ENCODE results near the gene LUC7L. TPM values are rescaled to one million over a fixed set of nuclear protein-coding genes. Genes with fewer than 3 reads are reported as not detected.
"Not testable (repeated sequence)": the region's sequence is repeated elsewhere in the genome, so short reads cannot be mapped to it uniquely, and the experiment has no call there.

Gene LUC7L
- total RNA-seq, 1 donor from 2014 or later: 44.9 TPM

DNA sequence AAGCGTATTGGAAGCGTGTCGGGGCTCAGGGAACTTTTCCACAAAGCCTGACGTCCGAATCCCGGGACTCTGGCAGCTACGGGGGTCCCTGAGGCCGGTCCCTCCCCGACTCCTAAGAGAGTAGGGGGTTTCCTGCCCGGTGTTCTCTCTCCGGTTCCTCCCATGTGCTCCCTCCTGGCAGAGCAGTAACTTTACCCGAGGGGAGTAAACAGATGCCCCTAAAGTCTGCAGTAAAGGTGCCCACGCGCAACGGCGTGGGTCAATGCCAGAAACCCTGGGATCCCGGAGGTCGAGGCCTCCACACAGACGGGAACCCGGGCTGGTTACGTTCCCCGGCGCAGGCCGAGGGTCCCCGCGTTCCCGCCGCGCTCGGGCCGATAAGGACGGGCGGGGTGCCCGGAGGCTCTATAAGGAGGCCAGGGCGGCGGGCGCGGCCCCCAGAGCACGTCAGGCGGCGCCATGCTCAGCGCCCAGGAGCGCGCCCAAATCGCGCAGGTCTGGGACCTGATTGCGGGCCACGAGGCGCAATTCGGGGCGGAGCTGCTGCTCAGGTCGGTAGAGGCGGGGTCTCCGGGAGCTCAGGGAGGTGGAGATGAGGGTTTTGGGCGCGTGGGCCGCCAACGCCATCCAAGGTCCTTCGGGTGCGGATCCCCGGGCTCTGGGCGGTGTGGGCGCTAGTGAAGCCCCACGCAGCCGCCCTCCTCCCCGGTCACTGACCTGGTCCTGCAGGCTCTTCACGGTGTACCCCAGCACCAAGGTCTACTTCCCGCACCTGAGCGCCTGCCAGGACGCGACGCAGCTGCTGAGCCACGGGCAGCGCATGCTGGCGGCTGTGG, 63.5 kb downstream of the LUC7L start, which contains the start of gene HBM:
TSS of gene HBM (plus strand) at position 440 of the 836 bp plus-strand sequence. CDS start at position 460, 20 bp downstream.
- DNase-seq (ENCODE audit: low read depth): no peak

DNA sequence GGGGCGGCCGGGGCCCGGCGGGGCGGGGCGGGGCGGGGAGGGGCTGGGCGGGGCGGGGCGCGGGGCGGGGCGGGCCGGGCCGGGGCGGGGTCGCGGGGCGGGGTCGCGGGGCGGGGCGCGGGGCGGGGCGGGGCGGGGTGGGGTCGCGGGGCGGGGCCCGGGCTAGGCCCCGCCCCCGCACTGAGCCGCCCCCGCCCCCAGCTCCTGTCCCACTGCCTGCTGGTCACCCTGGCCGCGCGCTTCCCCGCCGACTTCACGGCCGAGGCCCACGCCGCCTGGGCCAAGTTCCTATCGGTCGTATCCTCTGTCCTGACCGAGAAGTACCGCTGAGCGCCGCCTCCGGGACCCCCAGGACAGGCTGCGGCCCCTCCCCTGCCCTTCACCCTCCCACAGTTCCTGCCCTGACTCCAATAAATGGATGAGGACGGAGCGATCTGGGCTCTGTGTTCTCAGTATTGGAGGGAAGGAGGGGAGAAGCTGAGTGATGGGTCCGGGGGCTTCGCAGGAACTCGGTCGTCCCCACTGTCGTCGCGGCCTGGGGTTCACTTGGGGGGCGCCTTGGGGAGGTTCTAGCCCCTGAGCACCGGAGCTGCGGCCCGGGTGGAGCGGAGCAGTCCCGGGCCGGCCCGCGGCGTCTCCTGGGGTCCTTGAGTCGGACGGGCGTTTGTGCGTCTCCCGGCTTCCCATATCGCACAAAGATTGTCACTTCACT, 64.3 kb downstream of the LUC7L start:
- DNase-seq (ENCODE audit: low read depth): no peak

DNA sequence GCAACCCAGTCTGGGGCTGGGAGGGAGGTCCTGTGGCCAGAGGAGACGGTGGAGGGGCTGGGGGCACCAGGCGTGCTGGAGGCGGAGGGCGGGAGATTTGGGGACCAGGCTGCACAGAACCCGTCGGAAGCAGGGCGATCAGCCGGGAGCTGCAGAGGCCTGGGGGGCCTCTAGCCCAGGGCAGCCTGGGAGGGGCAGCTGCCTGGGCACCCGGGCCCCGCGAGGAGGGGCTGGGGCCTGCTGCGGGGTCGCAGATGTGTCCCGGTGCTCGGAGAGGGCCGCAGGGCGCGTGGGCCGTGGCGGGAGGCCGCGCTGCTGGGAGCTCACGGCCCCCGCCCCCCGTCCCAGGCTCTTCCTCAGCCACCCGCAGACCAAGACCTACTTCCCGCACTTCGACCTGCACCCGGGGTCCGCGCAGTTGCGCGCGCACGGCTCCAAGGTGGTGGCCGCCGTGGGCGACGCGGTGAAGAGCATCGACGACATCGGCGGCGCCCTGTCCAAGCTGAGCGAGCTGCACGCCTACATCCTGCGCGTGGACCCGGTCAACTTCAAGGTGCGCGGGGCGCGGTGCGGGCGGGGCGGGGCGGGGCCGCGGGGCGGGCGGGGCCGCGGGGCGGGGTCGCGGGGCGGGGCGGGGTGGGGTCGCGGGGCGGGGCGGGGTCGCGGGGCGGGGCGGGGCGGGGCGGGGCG, 65.0 kb downstream of the LUC7L start:
- not testable (repeated sequence) for DNase-seq (ENCODE audit: low read depth)

GRCh38 chr16:163696-164095, 65.6 kb downstream of the LUC7L start:
- not testable (repeated sequence) for DNase-seq (ENCODE audit: low read depth)

GRCh38 chr16:163139-163538, 66.1 kb downstream of the LUC7L start:
- DNase-seq (ENCODE audit: low read depth): not testable (repeated sequence)

GRCh38 chr16:162271-162991, 66.8 kb downstream of the LUC7L start:
- DNase-seq (ENCODE audit: low read depth): no peak

- DNase-seq (ENCODE audit: low read depth): no peak
These were observed 68.5 kb downstream of the LUC7L start for GRCh38 chr16:160691-161190.

GRCh38 chr16:160242-160641, 69.0 kb downstream of the LUC7L start:
- DNase-seq (ENCODE audit: low read depth): not testable (repeated sequence)

DNA sequence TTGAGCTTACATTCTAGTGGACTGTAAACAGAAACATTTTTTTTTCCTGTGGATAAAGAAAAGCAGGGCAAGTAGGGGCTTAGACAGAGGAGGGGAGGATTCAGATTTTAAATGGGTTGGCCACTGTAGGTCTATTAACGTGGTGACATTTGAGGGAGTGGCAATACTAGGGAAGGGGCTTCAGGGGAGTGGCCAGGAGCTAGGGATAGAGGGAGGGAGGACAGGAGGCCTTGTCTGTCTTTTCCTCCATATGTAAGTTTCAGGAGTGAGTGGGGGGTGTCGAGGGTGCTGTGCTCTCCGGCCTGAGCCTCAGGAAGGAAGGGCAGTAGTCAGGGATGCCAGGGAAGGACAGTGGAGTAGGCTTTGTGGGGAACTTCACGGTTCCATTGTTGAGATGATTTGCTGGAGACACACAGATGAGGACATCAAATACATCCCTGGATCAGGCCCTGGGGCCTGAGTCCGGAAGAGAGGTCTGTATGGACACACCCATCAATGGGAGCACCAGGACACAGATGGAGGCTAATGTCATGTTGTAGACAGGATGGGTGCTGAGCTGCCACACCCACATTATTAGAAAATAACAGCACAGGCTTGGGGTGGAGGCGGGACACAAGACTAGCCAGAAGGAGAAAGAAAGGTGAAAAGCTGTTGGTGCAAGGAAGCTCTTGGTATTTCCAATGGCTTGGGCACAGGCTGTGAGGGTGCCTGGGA, 70.0 kb downstream of the LUC7L start:
- no peak for DNase-seq (ENCODE audit: low read depth)

DNA sequence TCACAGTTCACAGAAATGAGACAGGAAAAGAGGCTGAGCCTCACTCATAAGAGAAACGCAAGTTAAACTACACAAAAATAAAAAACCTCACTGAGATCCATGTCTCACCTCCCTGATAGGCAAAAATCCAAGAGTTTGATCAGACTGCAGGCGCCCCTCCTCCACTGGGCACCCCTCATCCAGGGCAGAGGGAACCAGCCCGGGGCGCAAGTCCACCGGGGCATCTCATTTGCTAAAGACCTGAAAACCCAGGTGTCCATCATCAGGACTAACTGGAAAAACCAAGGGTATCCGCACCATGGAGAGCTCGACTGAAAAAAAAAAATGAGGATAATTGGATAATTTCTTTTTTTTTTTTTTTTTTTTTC, 74.2 kb downstream of the LUC7L start:
- DNase-seq (ENCODE audit: low read depth): no peak

- DNase-seq (ENCODE audit: low read depth): no peak
These were observed 74.8 kb downstream of the LUC7L start for GRCh38 chr16:154217-155030.

DNA sequence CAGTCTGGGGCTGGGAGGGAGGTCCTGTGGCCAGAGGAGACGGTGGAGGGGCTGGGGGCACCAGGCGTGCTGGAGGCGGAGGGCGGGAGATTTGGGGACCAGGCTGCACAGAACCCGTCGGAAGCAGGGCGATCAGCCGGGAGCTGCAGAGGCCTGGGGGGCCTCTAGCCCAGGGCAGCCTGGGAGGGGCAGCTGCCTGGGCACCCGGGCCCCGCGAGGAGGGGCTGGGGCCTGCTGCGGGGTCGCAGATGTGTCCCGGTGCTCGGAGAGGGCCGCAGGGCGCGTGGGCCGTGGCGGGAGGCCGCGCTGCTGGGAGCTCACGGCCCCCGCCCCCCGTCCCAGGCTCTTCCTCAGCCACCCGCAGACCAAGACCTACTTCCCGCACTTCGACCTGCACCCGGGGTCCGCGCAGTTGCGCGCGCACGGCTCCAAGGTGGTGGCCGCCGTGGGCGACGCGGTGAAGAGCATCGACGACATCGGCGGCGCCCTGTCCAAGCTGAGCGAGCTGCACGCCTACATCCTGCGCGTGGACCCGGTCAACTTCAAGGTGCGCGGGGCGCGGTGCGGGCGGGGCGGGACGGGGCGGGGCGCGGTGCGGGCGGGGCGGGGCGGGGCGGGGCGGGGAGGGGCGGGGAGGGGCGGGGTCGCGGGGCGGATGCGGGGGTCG, 75.6 kb downstream of the LUC7L start:
- DNase-seq (ENCODE audit: low read depth): not testable (repeated sequence)

GRCh38 chr16:153129-153521, 76.1 kb downstream of the LUC7L start:
- DNase-seq (ENCODE audit: low read depth): not testable (repeated sequence)

GRCh38 chr16:152141-153128, 76.8 kb downstream of the LUC7L start, which contains the start of gene HBZ:
Gene HBZ, plus strand, starts transcription at chr16:152644. Its CDS starts 266 bp downstream, at chr16:152910.
- DNase-seq (ENCODE audit: low read depth): no peak

GRCh38 chr16:149024-149660, 80.1 kb downstream of the LUC7L start:
- DNase-seq (ENCODE audit: low read depth): no peak

DNA sequence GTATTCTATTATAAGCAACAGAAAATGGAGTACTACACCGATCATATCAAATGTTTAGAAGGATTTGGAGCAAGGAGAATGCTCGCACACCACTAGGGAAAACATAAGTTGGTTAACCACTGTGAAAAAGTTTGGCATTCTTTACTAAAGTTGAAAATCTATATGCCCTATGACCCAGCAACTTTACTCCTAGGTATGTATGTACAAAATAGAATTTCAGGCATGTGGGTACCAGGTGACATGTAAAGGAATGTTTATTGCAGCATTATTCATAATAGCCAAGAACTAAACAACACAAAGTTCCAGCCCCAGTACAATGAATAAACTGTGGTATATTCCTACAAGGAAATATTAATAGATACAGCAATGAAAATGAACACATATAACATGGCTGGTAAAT, 82.6 kb downstream of the LUC7L start:
- no peak for DNase-seq (ENCODE audit: low read depth)

- DNase-seq (ENCODE audit: low read depth): no peak
These were observed 84.4 kb downstream of the LUC7L start for GRCh38 chr16:144797-145252.

Data from renal cortical epithelial cell (primary cell).